ENCODE data around the gene ATG4A. TPM values are rescaled to one million over a fixed set of nuclear protein-coding genes. Genes with fewer than 3 reads are reported as not detected.

Gene ATG4A
- total RNA-seq, result 10 to 100 TPM; 12.4 to 25.0 (median 18.8) TPM

- TF ChIP-seq POLR2A (IDR thresholded peaks at IDR 0.05) (peak in 1 of 2 donors; percentile 78), CTCF (IDR thresholded peaks at IDR 0.05) (no peak)
- 0% methylated on average over 14 to 20 of the region's 47 CpGs for WGBS, 2 donors
- intact Hi-C loops (cut with DNase I), result no loop called here
- DNase-seq, result peak; percentile 93 to 94
- no peaks in the 10 kb centered on the region for H3K4me1 ChIP-seq
- H3K9me3 ChIP-seq, result no peaks in the 10 kb centered on the region
- H3K27me3 ChIP-seq, result no peaks in the 10 kb centered on the region
- H3K36me3 ChIP-seq, result no peaks in the 10 kb centered on the region
- H3K4me3 ChIP-seq (replicated peaks in 1 of 3), result peak within 1 kb of the TSS; percentile 15 to 75 (median 34)
- peak within 1 kb of the TSS; percentile 51 to 90 (median 56) for H3K27ac ChIP-seq
Measured at GRCh38 chrX:108091264-108091877, at the start of gene ATG4A, which contains the start of gene PSMD10. Gene ATG4A, plus strand, starts transcription at chrX:108091778. Its CDS starts 49 bp downstream, at chrX:108091827. Gene PSMD10, minus strand, starts transcription at chrX:108091542. Its CDS starts 22 bp downstream, at chrX:108091520.

GRCh38 chrX:108044554-108045256 is 46.9 kb upstream of the ATG4A start, which contains the start of gene VSIG1:
Gene VSIG1, plus strand, starts transcription at chrX:108045065. Its CDS starts 66 bp downstream, at chrX:108045131.
- whole genome bisulfite sequencing, 2 donors, result 83 to 86% methylated on average over 10 of the region's 10 CpGs
- Histone ChIP-seq H3K9me3 (no peaks in the 10 kb centered on the region), H3K27me3 (no peaks in the 10 kb centered on the region), H3K4me3 (replicated peaks in 1 of 3) (no peak within 1 kb of the TSS), H3K27ac (no peak within 1 kb of the TSS), H3K36me3 (no peaks in the 10 kb centered on the region), H3K4me1 (no peaks in the 10 kb centered on the region)
- no peak for DNase-seq
- intact Hi-C loops (cut with DNase I), result no loop called here
- TF ChIP-seq CTCF (IDR thresholded peaks at IDR 0.05) (no peak), POLR2A (IDR thresholded peaks at IDR 0.05) (no peak)

- TF ChIP-seq POLR2A (IDR thresholded peaks at IDR 0.05), result no peak
- TF ChIP-seq CTCF (IDR thresholded peaks at IDR 0.05), result no peak
- no peak for DNase-seq
- no peaks in the 10 kb centered on the region for H3K9me3 ChIP-seq
- H3K27ac ChIP-seq, result no peak overlapping the region
- H3K4me1 ChIP-seq, result no peaks in the 10 kb centered on the region
- H3K36me3 ChIP-seq, result no peaks in the 10 kb centered on the region
- no peak overlapping the region for H3K4me3 ChIP-seq (replicated peaks in 1 of 3)
- WGBS, 2 donors, result 47 to 54% methylated on average over 1 of the region's 1 CpG
- intact Hi-C loops (cut with DNase I), result no loop called here
- no peaks in the 10 kb centered on the region for H3K27me3 ChIP-seq
Measured at GRCh38 chrX:108049649-108050048, 41.9 kb upstream of the ATG4A start.

GRCh38 chrX:108053218-108053617 is 38.4 kb upstream of the ATG4A start:
- TF ChIP-seq CTCF (IDR thresholded peaks at IDR 0.05), result no peak
- intact Hi-C loops (cut with DNase I), result no loop called here
- Histone ChIP-seq H3K27me3 (no peaks in the 10 kb centered on the region), H3K36me3 (no peaks in the 10 kb centered on the region), H3K4me3 (replicated peaks in 1 of 3) (no peak overlapping the region), H3K27ac (no peak overlapping the region), H3K4me1 (no peaks in the 10 kb centered on the region), H3K9me3 (no peaks in the 10 kb centered on the region)
- DNase-seq, result no peak

GRCh38 chrX:108055546-108055945 is 36.0 kb upstream of the ATG4A start:
- H3K4me1 ChIP-seq, result no peaks in the 10 kb centered on the region
- H3K27ac ChIP-seq, result no peak overlapping the region
- H3K9me3 ChIP-seq, result no peaks in the 10 kb centered on the region
- no peak for DNase-seq
- H3K4me3 ChIP-seq (replicated peaks in 1 of 3), result no peak overlapping the region
- no peaks in the 10 kb centered on the region for H3K36me3 ChIP-seq
- no peaks in the 10 kb centered on the region for H3K27me3 ChIP-seq
- TF ChIP-seq CTCF (IDR thresholded peaks at IDR 0.05) (no peak), POLR2A (IDR thresholded peaks at IDR 0.05) (no peak)
- intact Hi-C loops (cut with DNase I), result no loop called here
